ENCODE data around the gene LCN15. TPM values are rescaled to one million over a fixed set of nuclear protein-coding genes. Genes with fewer than 3 reads are reported as not detected.

Gene LCN15
- total and polyA plus RNA-seq, 10 of the 15 experiments (the other 5 are each of a cell fraction or from before 2014, with no cell fraction given), result 0.37 to 0.50 TPM; not detected in 8

GRCh38 chr9:136740971-136741882 lies 23.1 kb downstream of the LCN15 start (continued):
- TF ChIP-seq MEF2B (IDR thresholded peaks at IDR 0.05; ENCODE audit: partially characterized antibody, poor library complexity, severe bottlenecking) (peak; percentile 62), SP1 (IDR thresholded peaks at IDR 0.05; ENCODE audit: low read depth, low read length) (no peak)

GRCh38 chr9:136740491-136740890 lies 23.8 kb downstream of the LCN15 start:
- no peaks in the 10 kb centered on the region for H3K36me3 ChIP-seq (ENCODE audit: control insufficient read depth in 2 of 2, insufficient read depth in 2 of 2, low read length in 1 of 2)
- peaks cover 15% of the 10 kb centered on the region for H3K4me1 ChIP-seq (ENCODE audit: control insufficient read depth, insufficient read depth, low read length)
- no peak overlapping the region for H3K4me2 ChIP-seq (ENCODE audit: control insufficient read depth, insufficient read depth)
- ChIA-PET CTCF (interaction anchor here (1.7 kb wide), 1 partner anchor 14 kb away, joined by 6 read pairs; no protein-coding TSS in a partner anchor), POLR2A (interaction anchor here (1.1 kb wide), 1 partner anchor 12 kb away, joined by 4 read pairs; no protein-coding TSS in a partner anchor), SMC1A (ENCODE audit: uncharacterized antibody, unreplicated experiment) (interaction anchor here (2.2 kb wide), 1 partner anchor 13 kb away, joined by 7 read pairs; no protein-coding TSS in a partner anchor), RAD21 (ENCODE audit: unreplicated experiment) (no interaction called here)
- intact Hi-C loops (cut with micrococcal nuclease; ENCODE audit: unreplicated experiment), result no loop called here
- in situ Hi-C loops (cut with MboI), result no loop called here
- peaks cover 0 to 8% of the 10 kb centered on the region in 2 experiments; a peak in 3 of 4 replicates for H3K27me3 ChIP-seq (replicated peaks in 1 of 2; ENCODE audit: control insufficient read depth in 2 of 2, insufficient read depth in 2 of 2, low read length in 1 of 2)
- FAIRE-seq (no peak), DNase-seq (ENCODE audit: low read depth, low spot score) (no peak), ATAC-seq (no peak)
- H3K4me3 ChIP-seq, result no peak overlapping the region
- no peaks in the 10 kb centered on the region for H3K79me2 ChIP-seq (ENCODE audit: control insufficient read depth, insufficient read depth, low read length)
- 65% methylated on average over 14 of the region's 16 CpGs for WGBS (ENCODE audit: insufficient coverage, insufficient replicate concordance, low lambda C conversion rate, missing lambda C conversion rate)
- no peak overlapping the region for H2AFZ ChIP-seq (ENCODE audit: control insufficient read depth, low read depth, low read length)
- H3K27ac ChIP-seq (ENCODE audit: control insufficient read depth, insufficient read depth), result no peak overlapping the region
- H4K20me1 ChIP-seq (ENCODE audit: control insufficient read depth, insufficient read depth), result no peaks in the 10 kb centered on the region
- no peak overlapping the region for H3K9ac ChIP-seq (ENCODE audit: control insufficient read depth, insufficient read depth, low read length)
- no TSS peak for BruUV-seq (replicated peaks)
- H3K9me3 ChIP-seq (replicated peaks; ENCODE audit: control insufficient read depth, insufficient read depth, low read length), result no peaks in the 10 kb centered on the region
- TF ChIP-seq TAF1 (IDR thresholded peaks at IDR 0.05; ENCODE audit: borderline replicate concordance, low read depth, low read length), result no peak
- TF ChIP-seq ZBED1 (IDR thresholded peaks at IDR 0.05; ENCODE audit: borderline replicate concordance), result no peak
- no peak for TF ChIP-seq FOXK2 (IDR thresholded peaks at IDR 0.05)
- TF ChIP-seq NFXL1 (IDR thresholded peaks at IDR 0.05; ENCODE audit: borderline replicate concordance), result no peak
- TF ChIP-seq MLLT1 (IDR thresholded peaks at IDR 0.05), result no peak
- no peak for TF ChIP-seq POU2F2 (IDR thresholded peaks at IDR 0.05; ENCODE audit: borderline replicate concordance, low read depth, low read length)
- TF ChIP-seq PKNOX1 (IDR thresholded peaks at IDR 0.05), result no peak
- TF ChIP-seq BCL11A (IDR thresholded peaks at IDR 0.05; ENCODE audit: low read depth, low read length), result no peak
- no peak for TF ChIP-seq PRDM15 (CRISPR knock-in tag; IDR thresholded peaks at IDR 0.05)
- no peak for TF ChIP-seq SPI1 (IDR thresholded peaks at IDR 0.05; ENCODE audit: borderline replicate concordance, insufficient read depth, low read depth, low read length)
- no peak for TF ChIP-seq SRF (IDR thresholded peaks at IDR 0.05; ENCODE audit: low read depth in 2 of 2, low read length in 2 of 2)
- no peak for TF ChIP-seq IRF4 (IDR thresholded peaks at IDR 0.05; ENCODE audit: low read depth, low read length)
- no peak for TF ChIP-seq USF2 (IDR thresholded peaks at IDR 0.05; ENCODE audit: borderline replicate concordance, low read depth, low read length)
